Measurements from ENCODE around the gene COPRS. TPM values are rescaled to one million over a fixed set of nuclear protein-coding genes. Genes with fewer than 3 reads are reported as not detected.
"Not testable (repeated sequence)": the region's sequence is repeated elsewhere in the genome, so short reads cannot be mapped to it uniquely, and the experiment has no call there.

COPRS gene
- total RNA-seq, 1 experiment from 2014 or later: 148 TPM

DNA sequence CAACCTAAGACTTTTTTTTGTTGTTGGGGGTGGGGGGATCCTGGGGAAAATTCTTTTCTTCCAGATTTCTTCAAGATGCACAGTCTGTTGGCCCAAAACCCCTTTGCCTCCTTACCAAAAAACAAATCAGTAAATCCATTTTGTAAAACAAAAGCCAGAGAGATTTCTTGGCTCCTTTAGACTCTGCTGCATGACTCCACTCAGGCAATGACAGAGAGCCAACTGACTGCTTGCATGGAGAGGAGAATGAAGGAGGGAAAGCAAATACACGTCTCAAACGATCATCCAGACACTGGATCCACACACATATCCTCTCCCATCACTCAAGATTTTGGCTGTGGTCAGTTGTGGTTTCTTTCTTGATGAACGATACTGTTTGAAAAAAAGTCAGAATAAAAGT is 13.8 kb downstream of the COPRS start:
- DNase-seq (ENCODE audit: low read depth): no peak

DNA sequence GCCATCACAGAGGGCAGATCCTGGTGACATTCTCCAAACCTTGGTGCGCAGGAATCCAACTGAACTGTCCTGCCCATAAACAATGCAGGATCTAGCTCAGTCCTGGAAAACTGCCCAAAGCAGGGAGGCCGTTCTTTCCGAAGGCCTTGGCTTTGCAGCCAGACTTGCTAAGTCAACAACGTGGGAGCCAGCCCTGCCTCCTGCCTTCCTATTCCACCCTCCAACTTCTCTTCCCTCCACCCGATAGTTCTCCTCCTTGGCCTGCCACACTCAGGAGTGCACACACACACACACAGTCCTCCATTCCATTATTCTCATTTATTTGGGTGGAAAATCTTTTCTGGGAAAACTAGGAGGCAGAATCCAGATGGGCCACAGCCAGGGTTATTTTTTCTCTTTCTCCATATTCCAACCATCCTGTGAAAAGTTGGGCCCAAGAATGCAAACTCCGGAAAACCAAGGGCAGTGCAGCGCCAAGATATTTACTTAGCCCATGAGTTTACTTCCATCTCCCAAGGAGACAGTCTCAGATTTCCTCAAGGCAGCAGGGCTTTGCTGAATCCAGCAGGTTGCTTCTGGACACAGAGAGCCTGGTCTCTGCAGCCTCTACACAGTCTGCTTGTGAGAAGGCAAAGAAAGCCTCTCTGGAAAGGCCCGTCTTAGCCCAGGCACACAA is 15.8 kb downstream of the COPRS start:
- peak; percentile 46 for DNase-seq (ENCODE audit: low read depth)

DNA sequence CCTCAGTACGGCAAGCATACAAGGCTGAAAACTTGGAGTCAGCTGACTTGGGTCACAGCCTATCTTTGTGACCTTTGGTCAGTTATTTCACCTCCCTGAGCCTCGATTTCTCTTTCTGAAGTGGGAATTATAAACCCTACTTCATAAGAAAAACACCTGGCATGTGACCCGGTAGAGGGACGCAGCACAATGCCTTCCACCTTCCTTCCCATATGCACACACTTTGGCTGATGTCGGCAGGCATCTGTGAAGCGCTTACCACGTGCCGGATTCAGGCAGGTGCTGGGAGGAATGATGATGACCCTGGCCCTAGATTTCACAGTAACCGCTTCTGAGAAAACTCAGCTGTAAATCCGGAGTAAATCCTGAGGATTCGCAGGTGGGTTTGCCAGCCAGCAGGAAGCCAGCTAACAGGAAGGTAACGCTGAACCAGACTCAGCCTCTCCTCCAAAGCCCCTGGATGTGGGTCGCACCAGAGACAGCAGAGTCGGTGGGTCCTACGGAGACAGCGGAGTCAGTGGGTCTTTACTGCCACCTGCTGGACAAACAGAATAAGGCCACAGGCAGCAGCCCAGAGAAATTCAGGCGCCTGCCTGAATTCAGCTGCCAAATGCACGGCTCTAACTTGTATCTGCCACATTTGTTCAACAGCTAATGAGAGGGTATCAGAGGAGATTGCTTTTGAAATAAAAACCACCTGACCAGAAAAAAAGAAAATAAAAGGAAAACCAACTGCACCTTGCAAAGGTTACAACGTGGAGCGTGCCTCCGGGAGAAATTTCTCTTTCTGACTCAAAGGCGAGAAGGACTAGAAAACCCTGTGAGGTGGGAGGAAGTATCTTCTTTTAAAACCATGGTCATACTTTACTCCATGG is 16.6 kb downstream of the COPRS start:
- peak; percentile 66 for DNase-seq (ENCODE audit: low read depth)

DNA sequence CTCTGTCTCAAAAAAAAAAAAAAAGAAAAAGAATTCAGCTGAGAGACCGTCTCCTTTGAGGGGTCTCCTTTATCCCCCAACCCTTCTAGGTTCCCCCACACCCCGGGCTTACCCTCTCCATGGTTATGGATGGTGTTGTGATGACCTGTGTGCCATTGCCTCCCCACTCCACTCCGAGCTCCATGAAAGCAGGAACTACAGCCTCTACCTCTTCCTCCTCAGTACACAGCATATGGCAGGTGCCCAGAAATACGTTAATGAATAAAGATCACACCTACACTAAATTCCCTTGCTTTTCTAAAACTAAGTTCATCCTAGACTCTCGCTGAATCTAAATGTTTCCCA is 17.2 kb downstream of the COPRS start:
- no peak for DNase-seq (ENCODE audit: low read depth)

DNA sequence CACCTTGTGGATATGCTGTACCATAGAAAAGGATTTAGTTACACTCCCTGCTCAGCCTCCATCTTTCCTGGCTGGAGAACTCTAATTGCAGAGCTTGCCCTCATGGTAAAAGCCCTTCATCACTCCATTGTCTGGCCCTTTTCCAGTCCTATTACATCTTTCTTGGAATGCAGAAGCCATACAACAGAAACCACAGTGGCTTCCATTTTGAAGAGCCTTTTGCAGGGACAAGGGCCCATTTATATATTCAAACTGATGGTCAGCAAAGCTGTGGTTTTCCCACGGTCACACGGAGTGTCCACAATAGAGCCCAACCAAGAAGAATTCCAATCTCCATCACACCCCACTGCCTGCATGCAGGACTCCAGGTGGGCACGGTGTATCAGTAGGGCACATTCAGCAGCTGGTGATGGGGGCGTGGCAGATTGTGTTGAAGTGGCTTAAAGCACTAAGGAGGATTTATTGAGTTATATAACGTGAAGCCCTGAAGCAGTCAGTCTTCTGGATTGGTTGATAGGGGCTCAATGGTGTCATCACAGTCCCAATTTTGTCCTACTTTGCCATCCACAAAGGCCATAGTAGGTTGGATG is 20.3 kb downstream of the COPRS start:
- DNase-seq (ENCODE audit: low read depth): peak; percentile 66

DNA sequence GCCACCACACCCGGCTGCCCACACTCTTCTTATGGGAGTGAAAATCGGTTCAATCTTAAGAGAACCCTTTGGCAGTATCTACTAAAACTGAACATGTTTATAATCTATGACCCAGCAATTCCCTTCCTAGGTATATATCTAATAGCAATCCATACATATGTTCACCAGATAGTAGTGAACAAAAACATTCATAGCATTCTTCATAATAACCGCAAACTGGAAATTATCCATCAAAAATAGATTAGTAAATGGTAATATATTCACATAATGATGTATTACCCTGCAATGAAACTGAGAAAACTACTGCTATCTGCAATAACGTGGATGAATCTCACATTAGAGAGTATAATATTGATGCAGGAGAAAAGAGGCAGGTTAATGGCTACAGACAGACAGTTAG is 23.1 kb downstream of the COPRS start:
- no peak for DNase-seq (ENCODE audit: low read depth)

DNA sequence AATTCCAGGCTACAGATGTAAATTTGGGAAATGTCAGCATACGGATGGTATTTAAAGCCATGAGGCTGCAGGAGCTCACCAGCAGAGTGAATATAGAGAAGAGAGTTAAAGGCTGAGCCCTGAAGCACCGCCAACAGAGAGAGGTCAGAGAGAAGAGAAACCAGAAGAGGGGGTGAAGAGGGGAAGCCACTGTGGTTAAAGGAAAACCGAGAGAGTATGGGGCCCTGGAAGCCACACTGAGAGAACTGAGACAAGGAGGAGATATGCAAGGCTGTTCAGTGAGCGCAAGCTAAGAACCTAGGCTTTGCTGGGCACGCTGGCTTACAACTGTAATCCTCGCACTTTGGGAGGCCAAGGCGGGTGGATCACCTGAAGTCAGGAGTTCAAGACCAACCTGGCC is 24.6 kb downstream of the COPRS start:
- DNase-seq (ENCODE audit: low read depth): no peak

DNA sequence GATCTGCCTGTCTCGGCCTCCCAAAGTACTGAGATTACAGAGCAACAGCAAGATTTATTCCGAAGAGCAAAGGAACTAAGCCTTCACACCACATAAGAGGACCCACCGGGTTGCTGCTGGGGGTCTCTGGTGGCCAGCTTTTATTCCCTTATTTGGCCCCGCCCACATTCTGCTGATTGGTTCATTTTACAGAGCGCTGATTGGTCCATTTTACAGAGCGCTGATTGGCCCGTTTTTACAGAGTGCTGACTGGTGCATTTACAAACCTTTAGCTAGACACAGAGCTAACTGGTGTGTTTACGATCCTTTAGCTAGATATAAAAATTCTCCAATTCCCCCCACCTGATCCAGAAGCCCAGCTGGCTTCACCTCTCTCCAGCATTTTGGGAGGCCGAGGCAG is 26.3 kb downstream of the COPRS start:
- no peak for DNase-seq (ENCODE audit: low read depth)

DNA sequence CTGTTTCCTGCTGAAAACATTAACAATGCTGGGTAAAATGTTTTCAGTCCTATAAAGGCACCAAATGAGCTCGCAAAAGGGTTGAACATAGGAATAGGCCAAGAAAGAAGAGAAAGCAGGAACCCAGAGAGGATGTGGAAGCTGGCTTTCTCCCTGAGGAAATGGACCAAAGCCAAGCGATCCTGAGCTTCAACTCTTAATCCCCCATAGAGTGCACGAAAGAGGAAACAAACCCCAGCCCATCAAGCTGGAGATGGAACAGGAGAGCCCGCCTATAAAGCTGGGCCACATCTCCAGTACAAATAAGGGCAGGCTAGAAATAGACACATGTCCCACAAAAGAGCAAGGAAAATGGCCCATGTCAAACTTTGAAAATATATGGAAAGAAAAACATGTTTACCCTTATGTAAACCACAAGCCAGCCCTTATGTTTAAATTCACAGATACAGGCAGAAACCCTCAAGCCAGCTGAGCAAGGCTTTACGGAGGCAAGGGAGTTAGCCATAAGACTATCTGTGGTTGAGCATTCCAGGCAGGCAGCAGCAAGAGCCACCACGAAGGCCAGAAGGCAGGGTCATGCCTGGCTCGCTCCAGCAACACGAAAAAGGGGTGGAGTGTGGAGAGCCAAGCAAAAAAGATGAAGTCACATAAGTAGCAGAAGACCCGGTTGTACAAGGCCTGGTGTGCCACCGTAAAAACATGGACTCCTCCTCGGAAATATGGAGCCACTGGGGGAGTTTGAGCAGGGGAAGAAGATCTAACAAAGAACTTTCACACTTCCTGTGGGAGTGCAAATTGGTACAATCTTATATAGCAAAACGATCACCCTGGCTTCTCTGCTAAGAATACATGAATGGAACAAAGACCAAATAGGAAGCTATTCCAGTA is 27.8 kb downstream of the COPRS start:
- DNase-seq (ENCODE audit: low read depth): peak; percentile 77

DNA sequence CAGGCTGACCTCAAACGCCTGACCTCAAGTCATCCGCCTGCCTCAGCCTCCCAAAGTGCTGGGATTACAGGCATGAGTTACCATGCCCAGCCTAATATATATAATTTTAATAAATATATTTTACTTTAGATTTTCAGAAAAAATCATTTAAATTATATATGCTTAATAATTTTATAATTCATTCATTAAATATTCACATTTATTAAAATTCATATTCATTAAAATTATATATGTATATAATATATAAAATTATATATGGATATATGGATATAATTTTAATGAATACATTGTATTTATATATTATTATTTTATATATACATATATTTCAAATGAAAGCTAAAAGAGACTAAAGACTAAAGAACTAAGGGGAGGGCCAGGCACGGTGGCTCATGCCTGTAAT is 29.4 kb downstream of the COPRS start:
- no peak for DNase-seq (ENCODE audit: low read depth)

DNA sequence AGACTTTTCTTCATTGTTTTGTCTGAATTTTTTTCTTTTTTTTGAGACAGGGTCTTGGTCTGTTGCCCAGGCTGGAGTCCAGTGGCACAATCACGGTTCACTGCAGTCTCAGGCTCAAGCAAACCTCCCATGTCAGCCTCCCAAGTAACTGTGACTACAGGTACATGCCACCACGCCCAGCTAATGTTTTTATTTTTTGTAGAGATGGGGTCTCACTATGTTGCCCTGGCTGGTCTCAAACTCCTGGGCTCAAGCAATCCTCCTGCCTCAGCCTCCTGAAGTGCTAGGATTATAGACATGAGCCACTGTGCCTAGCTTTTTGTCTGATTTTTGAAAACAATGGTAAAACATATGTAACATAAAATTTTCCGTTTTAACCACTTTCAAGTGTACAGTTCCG is 30.1 kb downstream of the COPRS start:
- not testable (repeated sequence) for DNase-seq (ENCODE audit: low read depth)

DNA sequence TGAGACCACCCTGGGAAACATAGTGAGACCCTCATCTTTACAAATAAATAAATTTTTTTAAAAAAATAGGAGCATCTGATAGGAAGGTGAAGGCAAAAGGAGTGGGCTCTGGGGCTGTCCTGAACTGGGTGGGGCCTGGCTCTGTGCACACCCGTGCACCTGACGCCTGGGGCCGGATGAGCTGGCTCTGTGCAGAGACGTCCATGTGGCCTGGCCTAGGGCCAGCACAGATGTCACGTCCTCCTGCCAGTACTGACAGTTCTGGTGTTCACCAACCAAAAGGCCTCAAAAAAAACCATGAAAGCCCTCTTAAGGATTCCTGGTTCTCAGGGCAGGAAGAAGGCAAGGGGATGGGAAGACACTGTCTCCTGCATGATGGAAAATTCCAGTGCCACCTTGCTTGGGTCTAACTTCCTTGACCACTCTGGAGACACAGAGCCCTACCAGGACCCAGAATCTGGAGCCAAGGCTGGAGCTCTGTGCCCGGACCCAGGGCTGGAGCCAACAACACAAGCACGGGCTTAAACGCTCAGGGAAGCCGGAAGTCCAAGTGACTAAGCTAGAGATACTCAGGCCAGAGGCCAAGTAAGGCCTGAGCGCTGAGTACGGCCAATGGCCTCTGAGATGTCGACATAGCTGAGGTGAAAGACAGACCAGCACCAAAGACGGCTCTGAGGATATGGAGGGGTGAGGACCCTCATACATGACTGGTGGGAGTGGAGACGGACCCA is 32.9 kb downstream of the COPRS start:
- peak; percentile 95 for DNase-seq (ENCODE audit: low read depth)

DNA sequence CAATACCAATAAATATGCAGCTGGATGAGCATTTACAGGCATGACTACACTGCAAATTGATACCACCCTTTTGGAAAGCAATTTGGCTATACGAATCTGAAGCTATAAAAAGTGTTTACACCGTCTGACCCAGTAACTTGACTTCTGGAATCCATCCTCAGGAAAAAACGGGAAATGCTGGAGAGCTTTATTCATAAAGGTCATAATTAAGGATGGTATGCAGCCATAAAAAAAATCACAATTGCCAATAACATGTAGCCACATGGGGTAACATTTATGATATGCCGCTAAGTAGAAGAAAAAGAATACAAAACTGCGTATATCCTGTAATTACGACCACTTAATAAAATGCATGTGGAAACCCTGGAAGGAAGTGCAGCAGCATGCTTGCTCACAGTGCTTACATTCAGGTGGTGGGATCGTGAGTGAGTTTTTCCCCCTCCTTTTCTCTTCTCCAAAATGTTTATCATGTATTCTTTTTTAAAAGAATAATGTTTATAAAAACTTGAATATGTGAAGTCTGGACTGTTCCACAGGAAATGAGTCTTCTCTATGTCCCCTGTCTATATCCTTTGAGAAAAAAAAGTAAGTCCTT is 34.2 kb downstream of the COPRS start:
- no peak for DNase-seq (ENCODE audit: low read depth)

DNA sequence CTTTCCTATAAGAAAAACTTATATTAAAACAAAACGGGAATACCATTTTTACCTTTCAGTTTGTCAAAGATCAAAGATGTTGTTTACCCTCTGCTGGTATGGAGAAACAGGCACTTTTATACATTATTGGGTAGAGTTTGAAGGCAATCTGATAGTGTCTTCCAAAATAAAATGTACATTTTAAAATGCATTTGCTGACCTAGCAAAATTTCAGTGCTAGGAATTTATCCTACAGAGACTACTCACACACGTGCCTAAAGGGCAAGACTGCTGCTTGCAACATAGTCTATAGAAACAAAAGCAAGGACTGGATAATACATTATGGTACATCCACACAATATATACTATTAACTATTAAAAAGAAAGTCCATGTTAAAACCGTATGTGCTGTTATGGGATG is 36.0 kb downstream of the COPRS start:
- DNase-seq (ENCODE audit: low read depth): no peak

DNA sequence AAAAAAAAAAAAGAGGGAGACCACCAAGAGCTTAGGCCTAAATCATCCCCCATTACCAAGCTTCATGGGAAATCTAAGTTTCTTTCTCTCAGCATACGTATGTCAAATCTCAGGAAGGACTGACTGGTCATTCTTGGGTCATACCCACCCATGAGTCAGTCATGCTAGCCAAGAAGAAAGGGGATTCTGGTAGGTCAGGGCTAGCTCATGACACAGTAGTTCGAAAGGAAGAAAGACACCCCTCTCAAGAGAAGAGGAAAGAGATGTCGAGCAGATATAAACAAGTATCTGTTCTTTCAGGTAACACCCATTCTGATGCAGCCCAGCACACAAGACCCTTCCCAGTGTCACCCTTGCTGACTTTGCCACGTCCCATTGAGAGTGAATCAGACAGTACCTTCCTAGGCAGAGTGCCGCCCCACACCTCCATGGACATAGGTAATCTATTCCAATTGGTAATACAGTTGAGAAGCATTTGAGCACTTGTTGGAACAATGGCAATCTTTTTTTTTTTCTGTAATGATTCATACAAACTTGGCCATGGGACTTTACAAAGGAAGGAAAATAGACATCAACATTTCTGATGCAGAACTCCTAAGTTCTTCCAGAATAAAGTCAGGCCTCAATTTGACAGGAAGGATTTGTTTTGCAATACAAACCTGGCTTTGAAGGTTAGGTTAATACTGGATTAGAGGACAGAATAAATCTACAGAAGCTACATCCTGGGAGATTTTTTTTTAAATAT is 38.2 kb downstream of the COPRS start:
- peak; percentile 39 for DNase-seq (ENCODE audit: low read depth)

DNA sequence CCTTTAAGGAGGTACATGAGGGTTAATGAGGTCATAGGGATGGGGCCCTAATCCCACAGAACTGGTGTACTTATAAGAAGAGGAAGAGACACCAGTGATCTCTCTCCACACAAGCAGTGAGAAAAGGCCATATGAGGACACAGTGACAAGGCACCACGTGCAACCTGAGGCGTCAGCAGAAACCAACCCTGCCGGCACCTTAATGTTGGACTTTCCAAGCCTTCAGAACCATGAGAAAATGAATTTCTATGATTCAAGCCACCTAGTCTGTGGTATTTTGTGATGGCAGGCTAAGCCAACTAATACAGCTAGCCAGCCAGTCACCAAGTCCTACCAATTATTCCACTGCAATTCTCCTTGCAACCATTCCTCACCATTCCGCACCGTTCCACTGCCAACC is 39.5 kb downstream of the COPRS start:
- no peak for DNase-seq (ENCODE audit: low read depth)

DNA sequence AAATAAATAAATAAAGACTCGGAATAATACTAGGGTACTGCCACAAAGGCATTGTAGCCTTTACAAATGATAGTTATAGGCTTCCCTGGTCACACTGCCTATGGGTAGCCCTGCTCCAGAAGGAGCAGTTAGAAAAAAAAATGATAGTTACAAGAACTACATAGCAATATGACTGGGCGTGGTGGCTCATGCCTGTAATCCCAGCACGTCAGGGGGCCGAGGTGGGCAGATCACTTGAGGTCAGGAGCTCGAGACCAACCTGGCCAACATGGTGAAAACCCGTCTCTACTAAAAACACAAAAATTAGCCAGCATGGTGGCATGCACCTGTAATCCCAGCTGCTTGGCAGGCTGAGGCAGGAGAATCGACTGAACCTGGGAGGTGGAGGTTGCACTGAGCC is 40.2 kb downstream of the COPRS start:
- DNase-seq (ENCODE audit: low read depth): not testable (repeated sequence)

DNA sequence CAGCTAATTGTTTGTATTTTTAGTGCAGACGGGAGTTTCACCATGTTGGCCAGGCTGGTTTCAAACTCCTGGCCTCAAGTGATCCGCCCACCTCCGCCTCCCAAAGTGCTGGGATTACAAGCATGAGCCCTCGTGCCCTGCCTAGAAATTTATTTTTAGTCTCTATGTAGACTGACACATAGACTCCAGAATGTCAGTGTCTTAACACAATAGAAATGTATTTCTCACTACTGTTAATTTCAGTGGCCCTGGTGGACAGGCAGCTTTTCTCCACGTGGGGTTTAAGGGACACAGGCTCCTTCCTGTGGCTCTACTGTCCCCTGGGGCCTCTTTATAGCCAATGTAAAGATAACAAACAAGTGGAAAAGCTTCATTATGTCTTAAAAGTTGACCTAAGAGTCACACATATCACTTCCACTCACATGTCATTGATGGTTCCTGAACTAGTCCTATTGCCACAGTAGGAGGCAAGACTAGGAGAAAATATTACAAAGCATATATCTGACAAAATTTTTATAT is 43.8 kb downstream of the COPRS start:
- no peak for DNase-seq (ENCODE audit: low read depth)

DNA sequence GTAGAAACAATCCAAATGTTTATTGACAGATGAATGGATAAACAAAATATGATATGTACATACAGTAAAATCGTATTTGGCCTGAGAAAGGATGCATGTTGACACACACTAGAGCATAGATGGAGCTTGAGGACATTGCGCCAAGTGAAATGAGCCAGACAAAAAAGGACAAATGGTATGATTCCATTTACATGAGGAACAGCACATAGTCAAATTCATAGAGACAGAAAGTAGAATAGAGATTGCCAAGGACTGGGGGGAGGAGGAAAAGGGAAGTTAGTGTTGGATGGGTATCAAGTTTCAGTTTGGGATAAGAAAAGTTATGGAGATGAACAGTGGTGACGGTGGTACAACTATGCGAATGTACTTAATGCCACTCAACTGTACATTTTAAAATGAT is 47.9 kb downstream of the COPRS start:
- DNase-seq (ENCODE audit: low read depth): peak; percentile 54

DNA sequence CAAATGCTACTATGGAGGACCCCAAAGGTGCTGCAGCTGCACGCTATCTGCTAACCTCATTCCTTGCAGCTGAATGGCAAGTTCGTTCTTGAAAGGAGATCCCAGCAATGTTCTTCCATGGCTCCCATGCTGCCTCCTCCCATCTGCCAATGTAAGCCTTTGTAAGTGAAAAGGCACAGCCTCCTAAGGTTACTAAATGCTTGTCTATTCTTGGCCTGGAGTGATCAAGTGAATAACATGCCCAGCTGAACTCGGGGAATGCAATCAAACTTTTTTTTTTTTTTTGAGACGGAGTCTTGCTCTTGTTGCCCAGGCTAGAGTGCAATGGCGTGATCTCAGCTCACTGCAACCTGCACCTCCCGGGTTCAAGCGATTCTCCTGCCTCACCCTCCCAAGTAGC is 49.2 kb downstream of the COPRS start:
- not testable (repeated sequence) for DNase-seq (ENCODE audit: low read depth)

Measured in RPMI7951 (cell line).